NCI-H748 treated with DMSO at 0.1 percent for 48 hours (cell line): Measurements from ENCODE around the gene MAVS.
"Not testable (repeated sequence)": the region's sequence is repeated elsewhere in the genome, so short reads cannot be mapped to it uniquely, and the experiment has no call there.

Experiments
- DNase-seq: peaks from one replicate; lab custom pipeline; 2025; lab: John Stamatoyannopoulos, UW

MAVS gene

DNA sequence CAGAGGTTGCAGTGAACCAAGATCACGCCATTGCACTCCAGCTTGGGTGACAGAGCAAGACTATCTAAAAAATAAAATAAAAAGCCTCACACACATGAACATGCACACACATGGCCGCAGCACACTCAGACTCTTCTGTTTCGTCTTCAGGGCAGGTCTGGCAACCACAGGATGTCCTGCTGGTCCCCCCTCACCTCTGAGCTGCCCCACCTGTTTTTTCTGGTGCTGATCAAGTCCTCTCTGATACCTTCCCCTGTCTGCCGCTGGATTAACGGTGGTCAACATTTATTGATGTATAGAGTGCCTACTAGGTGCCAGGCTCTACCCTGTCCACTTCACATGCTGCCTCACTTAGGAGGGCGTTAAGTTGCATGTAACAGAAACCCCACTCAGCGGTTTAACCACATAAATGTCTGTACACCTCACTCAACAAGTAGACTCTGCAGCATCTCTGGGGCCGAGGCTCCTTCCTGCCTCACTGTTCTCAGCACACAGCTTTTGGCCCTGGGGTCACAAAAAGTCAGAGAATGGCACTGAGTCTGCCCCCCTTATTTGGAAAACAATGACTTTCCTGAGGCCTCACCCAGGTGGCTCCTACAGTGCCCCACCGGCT is 30.8 kb upstream of the MAVS start:
- DNase-seq, result no peak

DNA sequence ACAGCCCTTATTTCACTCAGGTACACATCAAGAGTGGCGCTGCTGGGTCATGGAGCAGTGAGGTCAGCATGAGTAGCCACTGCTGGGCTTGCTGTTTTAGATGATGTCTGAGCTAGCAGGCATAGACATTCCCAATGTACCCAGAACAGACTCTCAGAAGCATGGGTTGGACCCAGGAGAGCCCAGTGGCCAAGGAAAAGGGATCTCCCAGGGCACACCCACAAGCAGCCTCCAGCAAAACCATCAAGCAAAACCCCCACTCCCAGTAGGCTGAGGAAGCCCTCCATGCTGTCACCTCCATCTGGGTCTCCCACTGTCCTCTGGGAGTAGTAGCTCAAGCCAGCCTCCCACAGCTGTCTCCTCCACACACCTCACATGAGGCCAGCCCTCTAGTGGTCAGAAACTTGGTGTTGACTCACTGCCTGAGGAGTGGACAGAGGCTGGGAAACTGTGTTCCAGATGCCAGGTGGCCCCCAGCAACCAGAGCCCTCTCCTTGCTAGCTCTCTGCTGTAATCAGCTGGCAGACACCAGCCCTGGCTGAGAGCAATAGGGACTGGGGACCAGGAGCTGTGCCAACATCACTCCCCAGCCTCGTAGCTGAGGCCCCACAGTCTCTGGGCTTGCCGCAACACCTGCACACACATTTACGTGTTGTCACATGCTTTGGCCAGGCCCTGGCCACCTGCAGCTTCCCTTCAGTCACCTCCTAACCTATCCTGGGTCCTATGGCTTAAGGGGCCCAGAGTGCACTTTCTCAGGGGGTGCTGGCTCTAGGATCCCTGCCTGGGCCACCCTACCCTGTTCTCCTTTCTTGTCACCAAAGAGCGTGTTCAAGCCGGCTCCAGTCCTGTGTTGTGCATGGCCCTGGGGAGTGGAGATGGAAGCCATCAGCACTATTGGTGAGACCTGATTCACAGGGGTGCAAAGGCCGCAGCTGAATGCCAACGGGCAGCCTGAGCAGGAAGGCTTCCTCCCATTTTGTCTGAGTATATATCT is 28.2 kb upstream of the MAVS start:
- DNase-seq, result peak; percentile 41

DNA sequence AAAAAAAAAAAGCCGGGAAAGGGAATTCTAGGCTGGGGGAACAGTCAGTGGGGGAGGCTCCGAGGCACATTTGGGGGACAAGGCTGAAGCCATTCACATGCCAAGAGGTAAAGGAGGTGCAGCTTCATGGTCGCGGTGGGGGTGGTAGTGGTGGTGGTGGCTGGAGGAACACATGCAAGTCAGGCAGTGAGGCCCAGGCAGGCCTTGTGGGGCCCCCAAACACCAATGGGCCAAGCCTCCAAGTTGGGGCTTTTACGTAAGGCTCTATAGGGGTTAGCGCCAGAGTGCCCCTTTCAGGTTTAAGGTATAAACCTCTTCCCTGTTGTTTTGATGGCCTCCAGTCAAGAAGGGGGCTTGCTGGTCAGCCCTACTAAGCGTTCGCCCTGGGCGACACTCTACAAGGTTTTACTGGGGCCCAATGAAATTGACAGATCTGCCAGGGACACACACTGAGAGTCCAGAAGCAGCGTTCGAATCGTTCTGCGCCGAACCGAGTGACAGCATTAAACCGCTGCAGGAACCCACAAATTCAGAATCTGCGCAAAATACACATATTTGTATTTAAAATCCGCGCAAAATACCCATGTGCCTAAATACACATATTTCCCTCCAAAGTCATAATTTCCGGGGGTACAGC is 27.1 kb upstream of the MAVS start:
- DNase-seq, result no peak

DNA sequence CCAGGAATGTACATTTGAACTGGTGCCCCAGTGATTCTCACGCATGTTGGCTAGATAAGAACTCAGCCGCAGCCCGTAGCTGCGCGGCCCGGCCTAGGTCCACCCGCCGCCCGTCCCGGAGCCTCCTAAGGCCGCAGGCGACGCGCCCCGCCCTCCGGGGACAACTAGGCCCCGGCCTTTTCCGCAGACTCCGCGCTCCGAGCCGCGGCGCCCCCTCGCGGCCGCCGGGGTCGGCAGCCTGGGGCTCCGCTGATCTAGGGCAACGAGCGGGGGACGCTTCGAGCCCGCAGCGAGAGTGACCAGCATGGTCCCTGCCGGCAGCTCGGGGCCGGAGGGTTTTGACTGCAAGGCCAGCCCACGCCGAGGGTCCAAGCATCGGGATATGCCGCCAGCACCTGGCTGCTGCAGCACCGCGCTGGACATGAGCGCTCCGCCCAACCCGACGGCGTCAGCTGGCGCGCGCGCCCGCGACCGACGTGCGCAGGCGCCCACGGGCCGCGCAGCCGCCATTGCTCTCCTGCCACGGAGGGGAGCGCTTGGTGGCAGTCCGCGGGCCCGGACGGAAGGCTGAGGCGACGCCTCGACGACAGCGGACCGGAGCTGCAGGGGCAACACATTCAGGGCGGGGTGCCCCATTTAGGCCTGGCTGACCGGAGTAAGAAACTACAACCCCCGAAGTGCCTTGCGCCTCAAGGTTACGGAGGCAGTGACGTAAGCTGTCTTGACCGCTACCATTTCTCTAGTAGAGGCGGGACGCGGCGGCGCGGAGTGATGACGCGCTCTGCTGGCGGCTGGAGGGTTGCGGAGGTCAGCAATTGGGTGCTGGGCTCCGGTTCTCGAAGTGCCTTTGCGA is 26.4 kb upstream of the MAVS start, which contains the start of gene AP5S1:
TSS of gene AP5S1 (plus strand) at position 500 of the 853 bp plus-strand sequence. CDS start 1,571 bp downstream, outside the sequence.
- DNase-seq, result peak; percentile 97

DNA sequence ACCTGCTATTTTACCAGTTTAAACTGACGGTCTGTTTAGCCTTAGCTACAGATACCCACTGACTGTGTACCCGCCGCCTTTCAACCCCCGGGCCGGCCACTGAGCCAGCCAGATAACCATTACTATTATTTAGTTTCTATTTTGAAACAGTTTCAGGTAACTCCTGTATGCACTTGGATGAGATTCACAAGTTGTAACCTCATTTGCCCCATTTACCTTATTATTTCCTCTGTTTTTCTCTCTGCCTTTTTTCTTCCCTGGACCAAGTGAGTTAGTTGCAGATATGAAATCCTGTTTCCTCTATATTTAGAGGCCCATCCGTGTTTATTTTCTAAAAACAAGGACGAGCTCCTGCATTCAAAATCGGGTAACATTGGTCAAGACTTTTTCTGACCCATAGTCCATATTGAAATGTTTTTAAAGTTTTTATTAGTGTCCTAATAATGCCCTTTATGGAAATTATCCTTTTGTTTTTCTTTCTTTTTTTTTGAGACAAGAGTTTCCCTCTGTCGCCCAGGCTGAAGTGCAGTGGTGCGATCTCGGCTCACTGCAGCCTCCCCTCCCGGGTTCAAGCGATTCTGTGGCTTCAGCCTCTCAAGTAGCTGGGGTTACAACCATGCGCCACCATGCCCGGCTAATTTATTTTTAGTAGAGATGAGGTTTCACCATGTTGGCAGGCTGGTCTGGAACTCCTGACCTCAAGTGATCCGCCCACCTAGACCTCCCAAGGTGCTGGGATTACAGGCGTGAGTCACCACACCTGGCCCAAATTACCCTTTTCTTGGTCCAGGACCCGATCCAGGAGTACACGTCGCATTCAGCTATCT is 25.5 kb upstream of the MAVS start:
- no peak for DNase-seq

DNA sequence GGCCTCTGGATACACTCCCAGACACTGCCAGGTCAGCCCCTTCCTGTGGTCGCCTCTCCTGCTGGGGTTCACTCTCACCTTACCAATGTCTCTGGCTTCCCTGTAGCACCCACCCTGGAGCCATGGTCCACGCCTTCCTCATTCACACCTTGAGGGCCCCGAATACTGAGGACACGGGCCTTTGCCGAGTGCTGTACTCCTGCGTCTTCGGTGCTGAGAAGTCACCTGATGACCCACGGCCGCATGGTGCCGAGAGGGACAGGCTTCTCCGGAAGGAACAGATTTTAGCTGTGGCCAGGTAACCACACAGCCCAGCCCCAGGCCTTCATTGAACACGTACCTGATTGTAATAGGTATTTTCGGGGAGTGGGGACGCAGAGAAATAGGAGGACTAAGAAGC is 24.6 kb upstream of the MAVS start:
- DNase-seq, result no peak

DNA sequence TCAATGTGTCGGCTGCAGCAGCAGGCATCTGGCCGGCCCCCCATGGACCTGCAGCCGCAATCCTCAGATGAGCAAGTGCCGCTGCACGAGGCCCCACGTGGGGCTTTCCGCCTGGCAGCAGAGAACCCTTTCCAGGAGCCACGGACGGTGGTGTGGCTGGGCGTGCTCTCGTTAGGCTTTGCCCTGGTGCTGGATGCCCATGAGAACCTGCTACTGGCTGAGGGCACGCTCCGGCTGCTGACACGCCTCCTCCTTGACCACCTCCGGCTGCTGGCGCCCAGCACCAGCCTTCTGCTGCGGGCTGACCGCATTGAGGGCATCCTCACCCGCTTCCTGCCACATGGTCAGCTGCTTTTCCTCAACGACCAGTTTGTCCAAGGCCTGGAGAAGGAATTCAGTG is 22.8 kb upstream of the MAVS start:
- no peak for DNase-seq

DNA sequence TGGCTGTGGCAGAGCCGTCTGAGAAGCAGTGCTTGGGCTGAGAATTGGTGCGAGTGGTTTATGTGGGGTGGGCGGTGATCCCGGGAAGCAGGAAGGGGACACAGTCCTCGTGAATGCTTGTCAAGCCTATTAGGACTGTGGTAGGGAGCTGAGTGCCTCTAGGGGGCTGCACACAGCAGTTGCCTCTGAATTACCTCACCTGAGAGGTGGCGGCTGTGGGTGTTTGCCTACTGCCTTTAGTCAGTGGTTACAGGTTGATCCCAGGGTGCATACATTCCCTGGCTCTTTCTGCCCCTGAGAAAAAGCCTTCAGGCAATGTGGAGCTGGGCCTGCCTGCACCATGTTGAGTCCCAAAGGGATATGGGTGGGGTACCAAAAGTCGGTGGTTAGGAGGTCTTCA is 21.1 kb upstream of the MAVS start:
- no peak for DNase-seq

DNA sequence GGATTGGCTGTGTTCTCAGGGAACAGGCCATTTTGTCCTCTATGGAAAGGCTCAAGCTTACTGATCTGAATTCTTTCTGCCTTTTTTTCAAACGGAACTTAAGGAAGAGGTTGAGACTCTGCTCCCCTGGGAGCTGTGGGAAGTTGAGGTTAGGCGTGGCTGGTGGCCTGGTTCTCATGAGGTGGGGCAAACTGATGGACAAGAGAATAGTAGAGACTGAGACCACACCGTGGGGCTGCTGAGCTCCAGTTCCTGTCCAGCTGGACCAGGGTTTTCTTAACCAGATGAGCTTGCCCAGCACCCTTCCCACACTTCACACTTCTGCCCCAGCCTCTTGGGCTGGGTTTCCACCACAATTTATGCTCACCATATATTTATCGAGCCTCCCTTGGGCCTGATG is 20.2 kb upstream of the MAVS start:
- DNase-seq, result no peak

DNA sequence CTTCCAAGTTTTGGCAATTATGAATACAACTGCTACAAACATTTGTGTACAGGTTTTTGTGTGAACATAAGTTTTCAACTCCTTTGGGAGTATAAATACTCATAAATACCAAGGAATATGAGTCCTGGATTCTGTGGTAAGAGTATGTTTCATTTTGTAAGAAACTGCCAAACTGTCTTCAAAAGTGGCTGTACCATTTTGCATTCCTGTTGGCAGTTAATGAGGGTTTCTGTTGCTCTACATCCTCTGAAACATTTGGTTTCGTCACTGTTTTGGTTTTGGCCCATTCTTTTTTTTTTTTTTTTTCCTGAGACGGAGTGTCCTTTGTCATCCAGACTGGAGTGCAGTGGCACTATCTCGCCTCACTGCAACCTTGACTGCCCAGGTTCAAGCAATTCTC is 17.8 kb upstream of the MAVS start:
- DNase-seq, result no peak

DNA sequence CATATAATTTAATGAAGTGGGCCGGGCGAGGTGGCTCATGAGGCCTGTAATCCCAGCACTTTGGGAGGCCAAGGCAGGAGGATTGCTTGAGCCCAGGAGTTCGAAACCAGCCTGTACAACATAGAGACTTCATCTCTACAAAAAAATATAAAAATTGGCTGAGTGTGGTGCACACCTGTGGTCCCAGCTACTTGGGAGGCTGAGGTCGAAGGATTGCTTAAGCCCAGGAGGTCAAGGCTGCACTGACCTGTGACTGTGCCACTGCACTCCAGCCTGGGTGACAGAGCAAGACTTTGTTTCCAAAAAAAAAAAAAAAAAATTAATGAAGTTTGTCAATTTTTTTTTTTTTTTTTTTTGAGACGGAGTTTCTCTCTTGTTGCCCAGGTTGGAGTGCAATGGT is 16.7 kb upstream of the MAVS start:
- not testable (repeated sequence) for DNase-seq

DNA sequence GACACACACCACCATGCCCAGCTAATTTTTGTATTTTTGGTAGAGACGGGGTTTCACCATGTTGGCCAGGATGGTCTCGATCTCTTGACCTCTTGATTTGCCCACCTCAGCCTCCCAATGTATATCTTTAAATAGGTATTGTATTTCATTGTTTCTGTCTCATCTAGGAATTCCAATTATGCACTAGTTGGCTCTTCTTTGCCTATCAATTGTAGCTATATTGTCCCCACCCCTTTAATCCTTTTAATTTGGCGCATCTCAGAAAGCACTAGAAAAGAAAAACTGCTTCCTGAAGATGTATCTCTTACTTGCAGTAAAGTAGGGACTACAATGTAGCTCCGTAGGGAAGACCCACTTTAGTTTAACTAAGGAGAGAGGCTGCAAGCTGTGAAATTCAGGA is 10.5 kb upstream of the MAVS start:
- DNase-seq, result no peak

DNA sequence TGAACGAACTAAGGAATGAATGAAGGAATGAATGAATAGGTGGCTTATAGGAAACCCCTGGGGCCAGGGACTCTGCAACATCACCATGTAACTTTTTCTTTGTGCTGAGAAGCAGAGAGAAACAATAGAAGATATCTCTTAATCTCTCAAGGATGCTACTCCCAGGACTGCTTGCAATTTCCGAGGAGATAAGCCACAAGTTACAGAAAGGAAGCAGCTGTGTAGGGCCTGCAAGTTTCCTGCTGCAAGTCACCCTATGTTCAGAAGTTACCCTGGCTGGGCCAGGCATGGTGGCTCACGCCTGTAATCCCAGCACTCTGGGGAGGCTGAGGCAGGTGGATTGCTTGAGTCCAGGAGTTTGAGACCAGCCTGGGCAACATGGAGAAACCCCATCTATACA is 7.3 kb upstream of the MAVS start:
- no peak for DNase-seq

DNA sequence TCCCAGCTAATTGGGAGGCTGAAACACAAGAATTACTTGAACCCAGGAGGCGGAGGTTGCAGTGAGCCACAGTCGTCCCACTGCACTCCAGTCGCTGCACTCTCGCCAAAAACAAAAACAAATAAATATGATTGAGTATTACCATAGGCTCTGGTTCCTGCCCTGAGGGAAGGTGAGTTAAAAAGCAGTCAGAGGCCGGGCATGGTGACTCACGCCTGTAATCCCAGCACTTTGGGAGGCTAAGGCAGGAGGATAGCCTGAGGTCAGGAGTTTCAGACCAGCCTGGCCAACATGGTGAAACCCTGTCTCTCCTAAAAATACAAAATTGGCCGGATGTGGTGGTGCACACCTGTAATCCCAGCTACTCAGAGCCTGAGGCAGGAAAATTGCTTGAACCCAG is 6.4 kb upstream of the MAVS start:
- DNase-seq, result not testable (repeated sequence)

DNA sequence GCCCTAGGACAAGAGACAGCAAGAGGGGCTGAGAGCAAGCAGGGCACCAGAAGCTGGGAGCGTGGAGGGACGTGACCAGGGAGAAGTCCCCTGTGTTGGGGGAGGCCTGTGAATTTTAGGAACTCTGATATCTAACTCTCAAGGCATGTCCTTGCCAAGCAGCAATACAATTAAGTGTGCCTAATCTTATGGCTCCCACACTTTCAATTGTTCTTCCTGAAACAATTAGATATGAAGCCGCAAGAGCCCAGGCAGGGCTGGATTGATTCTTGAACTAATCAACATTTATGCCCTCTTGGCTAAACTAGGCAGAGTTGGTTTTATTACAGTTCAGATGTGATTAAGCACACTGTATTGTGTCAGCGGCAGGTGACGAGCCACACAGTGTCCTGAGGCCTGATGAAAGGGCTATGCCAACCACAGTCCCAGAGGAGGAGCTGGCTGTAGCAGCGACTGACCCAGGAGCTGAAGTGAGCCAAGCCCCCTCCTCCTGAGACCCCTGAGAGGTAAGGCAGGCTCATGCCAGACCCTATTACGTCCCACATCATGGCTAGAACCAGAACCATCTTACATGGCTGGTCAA is 4.2 kb upstream of the MAVS start:
- DNase-seq, result no peak

DNA sequence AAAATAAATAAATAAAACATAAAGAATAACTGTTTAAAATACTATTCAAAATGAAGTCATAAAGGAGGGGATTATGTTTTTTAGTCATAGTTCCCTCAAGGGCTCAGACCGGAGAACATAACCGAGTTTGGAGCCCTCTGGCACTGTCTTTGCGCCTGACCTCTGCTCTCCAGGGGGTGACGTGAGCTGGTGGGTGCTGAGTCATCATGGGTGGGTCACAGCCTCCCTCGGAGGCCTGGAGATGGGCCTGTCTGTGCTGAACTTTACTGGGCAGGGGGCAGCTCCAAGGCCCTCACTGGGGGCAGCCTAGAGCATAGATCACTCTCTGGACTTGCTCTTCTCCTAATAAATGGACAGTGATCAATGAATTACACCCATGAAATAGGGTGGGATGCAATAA is 3.1 kb upstream of the MAVS start:
- no peak for DNase-seq

DNA sequence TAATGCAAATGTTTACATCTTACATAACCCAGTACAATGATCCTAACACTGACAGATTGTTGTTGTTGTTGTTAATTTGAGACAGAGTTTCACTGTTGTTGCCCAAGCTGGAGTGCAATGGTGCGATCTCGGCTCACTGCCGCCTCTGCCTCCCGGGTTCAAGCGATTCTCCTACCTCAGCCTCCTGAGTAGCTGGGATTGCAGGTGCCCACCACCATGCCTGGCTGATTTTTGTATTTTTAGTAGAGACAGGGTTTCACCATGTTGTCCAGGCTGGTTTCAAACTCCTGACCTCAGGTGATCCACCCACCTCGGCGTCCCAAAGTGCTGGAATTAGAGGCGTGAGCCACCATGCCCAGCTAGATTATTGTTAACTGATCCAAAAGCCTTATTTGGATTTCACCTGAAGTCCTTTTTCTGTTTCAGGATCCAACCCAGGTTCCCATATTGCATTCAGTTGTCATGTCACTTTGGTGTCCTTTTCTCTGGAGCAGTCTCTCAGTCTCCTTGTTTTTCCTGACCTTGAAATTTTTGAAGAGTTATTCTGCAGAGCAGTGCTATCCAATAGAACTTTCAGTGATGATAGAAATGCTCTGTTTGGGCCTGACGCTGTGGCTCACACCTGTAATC is 2.5 kb upstream of the MAVS start:
- not testable (repeated sequence) for DNase-seq

DNA sequence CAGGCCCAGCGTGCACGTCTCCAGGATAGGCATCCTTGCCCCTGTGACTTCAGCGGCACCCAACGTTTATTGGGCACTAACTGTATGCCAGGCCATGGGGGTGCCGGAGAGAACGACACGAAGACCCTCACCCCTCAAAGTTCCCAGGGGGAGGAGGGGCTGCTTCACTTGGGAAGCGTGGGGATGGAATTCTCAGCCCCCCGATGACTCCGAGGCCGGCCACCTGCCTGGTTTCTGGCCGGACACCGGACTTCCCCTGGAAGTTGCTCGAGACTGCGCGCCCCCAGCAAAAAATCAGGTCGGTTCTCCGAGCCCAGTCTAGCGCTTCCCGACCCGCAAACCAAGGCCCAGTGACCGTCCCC is 275 bp upstream of the MAVS start:
- DNase-seq, result no peak

DNA sequence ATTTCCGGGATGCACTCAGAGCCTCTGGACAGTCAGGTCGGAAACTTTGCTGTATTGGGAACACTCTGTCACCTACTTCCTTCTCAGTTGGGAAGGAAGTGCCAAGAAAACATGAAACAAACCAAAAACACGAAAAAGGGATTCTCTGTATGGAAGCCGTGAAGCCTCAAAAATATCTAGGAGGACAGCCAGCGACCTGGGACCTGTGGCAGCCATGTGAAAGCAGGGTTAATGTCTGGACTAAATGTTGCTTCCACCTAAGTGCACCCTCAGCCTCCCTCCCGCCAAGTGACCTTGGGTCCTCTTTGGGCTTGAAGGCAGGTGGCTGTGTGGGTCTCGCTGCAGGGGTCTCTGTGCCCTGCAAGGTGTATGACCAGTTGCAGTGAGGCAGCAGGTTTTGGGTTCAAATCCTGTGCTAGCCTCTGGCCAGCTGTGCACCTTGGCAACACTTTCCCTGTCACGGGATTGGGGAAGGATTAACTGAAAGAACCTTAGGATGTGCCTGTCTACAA is 851 bp downstream of the MAVS start:
- DNase-seq, result no peak

DNA sequence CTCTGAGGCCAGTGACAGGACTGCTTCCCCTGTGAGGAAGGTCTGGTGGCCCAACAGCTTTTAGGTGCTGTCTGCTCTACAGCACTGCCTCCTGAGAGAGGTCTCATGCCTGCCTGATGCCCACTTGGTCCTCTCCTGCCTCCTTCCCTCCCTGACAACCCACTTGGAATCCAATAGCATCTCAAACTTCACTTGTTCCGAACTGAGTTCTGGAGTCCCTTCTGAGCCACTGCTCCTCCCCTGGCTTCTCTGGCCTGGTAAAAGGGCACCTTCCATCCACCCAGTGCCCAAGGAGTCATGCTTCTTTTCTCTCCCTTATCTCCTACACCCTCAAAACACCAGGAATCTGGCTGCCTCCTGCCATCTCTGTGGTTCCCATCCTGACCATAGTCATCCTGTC is 1.9 kb downstream of the MAVS start:
- no peak for DNase-seq
